GM21515 (cell line): Measurements from ENCODE around the gene TAS2R41.

Experiments used
- ATAC-seq: cut with Tn5 transposase; IDR thresholded peaks from one replicate; pipeline ENCODE4 v1.9.1; 2021; ENCODE audit not compliant: unreplicated experiment

The TAS2R41 gene

DNA sequence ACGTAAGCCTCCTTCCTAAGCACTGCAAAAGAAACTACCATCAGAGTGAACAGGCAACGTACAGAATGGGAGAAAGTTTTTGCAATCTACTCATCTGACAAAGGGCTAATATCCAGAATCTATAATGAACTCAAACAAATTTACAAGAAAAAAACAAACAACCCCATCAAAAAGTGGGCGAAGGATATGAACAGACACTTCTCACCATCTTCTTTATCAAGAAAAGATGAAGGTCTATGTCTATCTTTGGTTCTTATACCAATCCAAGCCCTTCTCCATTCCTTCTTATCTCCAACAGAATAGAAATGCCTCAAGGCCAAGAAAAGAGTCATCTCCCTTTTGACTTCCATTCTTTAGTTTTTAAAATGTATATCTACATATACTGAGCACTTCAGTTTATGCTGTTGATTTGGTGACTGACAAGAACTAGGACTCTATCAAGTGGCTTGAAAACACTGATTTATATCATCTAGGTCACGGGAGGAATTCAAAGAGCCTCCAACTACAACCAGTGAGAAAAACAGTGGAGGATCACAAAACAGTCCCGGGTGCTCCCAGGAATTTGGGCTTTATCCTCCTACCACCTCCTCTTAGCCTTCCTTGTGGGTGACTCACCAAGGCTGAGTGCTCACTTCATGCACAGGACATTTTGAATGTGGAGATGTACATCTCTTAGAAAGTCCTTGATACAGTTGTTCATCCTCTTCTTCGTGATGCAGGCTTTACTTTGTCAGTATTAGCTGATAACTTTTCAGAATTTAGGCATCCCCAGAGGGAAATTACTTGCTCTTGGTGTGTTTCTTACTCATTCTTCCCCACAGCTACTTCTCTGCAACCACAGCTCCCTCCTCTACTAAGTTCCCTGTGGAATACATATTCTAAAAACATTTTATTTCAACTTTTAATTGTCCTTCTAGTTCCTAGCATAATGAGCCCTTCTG is 15.4 kb downstream of the TAS2R41 start:
- ATAC-seq: no peak

GRCh38 chr7:143493751-143494150 is 16.1 kb downstream of the TAS2R41 start:
- ATAC-seq: no peak

DNA sequence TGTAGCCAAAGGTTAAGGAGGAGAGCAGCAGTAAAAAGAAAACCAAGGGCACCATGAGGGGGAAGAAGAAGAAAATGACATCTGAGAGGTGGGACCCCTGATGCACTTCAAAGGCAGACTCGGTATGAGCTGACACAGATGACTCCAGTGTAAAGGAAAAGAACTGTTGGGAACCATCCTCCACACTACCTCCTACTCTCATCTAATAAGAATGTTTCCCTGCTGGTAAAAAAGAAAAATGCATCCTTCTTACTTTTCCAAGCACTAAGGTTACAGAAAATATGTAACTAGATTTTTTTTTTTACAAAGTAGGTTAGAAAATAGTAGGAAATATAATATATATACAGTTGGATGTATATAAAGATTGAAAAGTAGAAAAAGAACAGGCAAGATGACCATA is 16.9 kb downstream of the TAS2R41 start:
- no peak for ATAC-seq

DNA sequence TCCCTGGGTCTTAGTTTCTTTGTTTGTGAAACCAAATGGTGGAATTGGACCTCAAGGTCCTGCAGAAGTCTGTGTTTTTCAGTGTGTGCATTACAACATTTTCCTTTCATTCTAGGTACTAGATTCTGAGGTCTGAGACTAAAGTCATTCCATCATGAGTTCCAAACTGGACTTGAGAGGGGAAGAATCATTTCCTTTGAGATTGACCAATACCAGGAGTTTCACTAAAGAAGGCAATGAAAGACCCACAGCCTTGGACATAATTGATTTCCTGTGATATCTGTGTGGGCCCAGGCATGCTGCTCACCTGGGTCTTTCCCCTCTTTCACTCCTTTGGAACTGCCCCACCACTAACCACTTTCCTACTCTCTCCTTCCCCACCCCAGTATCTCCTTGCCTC is 18.2 kb downstream of the TAS2R41 start:
- no peak for ATAC-seq

DNA sequence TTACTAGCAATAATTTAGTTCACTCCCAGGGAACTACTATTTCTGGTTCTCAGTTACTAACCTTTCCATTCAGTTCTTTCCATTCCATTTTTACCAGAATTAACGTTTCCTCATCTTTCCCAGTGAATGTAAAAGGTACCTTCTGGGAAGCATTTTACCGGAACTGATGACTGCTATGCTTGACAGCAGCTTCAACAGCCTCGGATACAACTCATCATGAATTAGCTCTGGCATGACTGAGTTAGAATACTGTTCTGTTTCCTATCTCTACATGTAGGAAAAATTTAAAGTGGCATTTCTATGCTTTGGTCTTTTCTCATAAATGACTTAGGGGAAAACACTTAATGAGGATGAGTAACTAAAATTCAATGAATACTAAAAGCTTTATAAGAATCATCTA is 18.6 kb downstream of the TAS2R41 start:
- ATAC-seq: no peak

GRCh38 chr7:143497008-143497795 is 19.5 kb downstream of the TAS2R41 start:
- ATAC-seq: no peak

- no peak for ATAC-seq
Measured at GRCh38 chr7:143499246-143499645, 21.6 kb downstream of the TAS2R41 start.

DNA sequence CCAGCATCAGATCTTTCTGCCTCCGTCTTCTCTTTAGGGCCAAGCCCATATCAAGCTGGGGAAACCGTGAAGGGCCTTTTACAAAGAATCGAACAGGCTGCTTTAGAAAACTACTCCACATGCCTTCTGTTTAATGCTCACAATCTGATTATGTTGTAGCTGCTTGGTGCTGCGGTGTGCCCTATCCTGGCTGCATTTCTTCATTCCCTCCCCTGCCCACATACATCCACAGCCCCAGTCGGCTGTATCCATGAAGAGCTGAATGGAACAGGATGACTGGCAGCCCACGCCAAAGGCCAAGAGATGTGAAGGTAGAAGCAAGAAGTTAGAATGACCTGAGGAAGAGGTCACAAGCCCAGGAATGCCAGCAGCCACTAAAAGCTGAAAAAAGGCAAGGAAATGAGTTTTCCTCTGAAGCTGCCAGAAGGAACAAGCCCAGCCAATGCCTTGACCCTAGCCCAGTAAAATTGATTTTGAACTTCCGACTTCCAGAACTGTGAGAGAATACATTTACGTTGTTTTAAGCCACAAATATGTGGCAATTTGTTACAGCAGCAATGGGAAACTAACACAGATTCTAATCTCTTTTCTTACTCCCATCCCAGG is 22.2 kb downstream of the TAS2R41 start:
- no peak for ATAC-seq

GRCh38 chr7:143503261-143503660 is 25.6 kb downstream of the TAS2R41 start:
- no peak for ATAC-seq

- no peak for ATAC-seq
Measured at GRCh38 chr7:143504215-143504936, 26.7 kb downstream of the TAS2R41 start.

GRCh38 chr7:143504937-143505297 is 27.2 kb downstream of the TAS2R41 start:
- ATAC-seq: no peak

GRCh38 chr7:143505838-143506237 is 28.2 kb downstream of the TAS2R41 start:
- no peak for ATAC-seq

- no peak for ATAC-seq
Measured at GRCh38 chr7:143507094-143507518, 29.4 kb downstream of the TAS2R41 start.

- ATAC-seq: no peak
Measured at GRCh38 chr7:143507534-143508055, 29.9 kb downstream of the TAS2R41 start.

- no peak for ATAC-seq
Measured at GRCh38 chr7:143510854-143511592, 33.4 kb downstream of the TAS2R41 start.

- no peak for ATAC-seq
Measured at GRCh38 chr7:143511593-143512047, 33.9 kb downstream of the TAS2R41 start.

GRCh38 chr7:143512488-143513340 is 35.0 kb downstream of the TAS2R41 start:
- ATAC-seq: no peak

GRCh38 chr7:143514487-143514886 is 36.8 kb downstream of the TAS2R41 start:
- ATAC-seq: no peak
